RWPE2 (cell line): ENCODE measurements around the gene ATF7.

Source experiments
- ATAC-seq: fragments of 200-7000 bp; cut with Tn5 transposase; 3 replicates; pipeline ENCODE4 v1.9.1; 2021; ENCODE audit warnings: low read depth
- DNase-seq: peaks from one replicate; pipeline ENCODE4 v3.0.0-alpha.2; 2020; ENCODE audit warnings: low spot score
- H3K27ac ChIP-seq: fragments of 450-650 bp; 2 replicates; pipeline ENCODE4 v1.5.1; 2017; ENCODE audit warnings: mild to moderate bottlenecking; ENCODE audit not compliant: poor library complexity, severe bottlenecking
- H3K27me3 ChIP-seq: fragments of 250-450 bp; sonication (Bioruptor Pico); 2 replicates; pipeline ENCODE4 v1.5.1; 2021; ENCODE audit warnings: mild to moderate bottlenecking, moderate library complexity; ENCODE audit not compliant: insufficient read depth, poor library complexity, severe bottlenecking
- H3K36me3 ChIP-seq: fragments of 250-450 bp; sonication (Bioruptor Pico); 2 replicates; pipeline ENCODE4 v1.5.1; 2020; ENCODE audit warnings: low read depth, mild to moderate bottlenecking, moderate library complexity
- H3K4me1 ChIP-seq: fragments of 250-450 bp; sonication (Bioruptor Pico); 2 replicates; pipeline ENCODE4 v1.5.1; 2021; ENCODE audit warnings: mild to moderate bottlenecking, moderate library complexity; ENCODE audit not compliant: insufficient read depth, poor library complexity, severe bottlenecking
- H3K4me3 ChIP-seq: fragments of 250-450 bp; sonication (Bioruptor Pico); 2 replicates; pipeline ENCODE4 v1.5.1; 2021; ENCODE audit warnings: mild to moderate bottlenecking, moderate library complexity; ENCODE audit not compliant: severe bottlenecking
- H3K9me3 ChIP-seq: fragments of 250-450 bp; sonication (Bioruptor Pico); 2 replicates; pipeline ENCODE4 v1.5.1; 2021; ENCODE audit warnings: mild to moderate bottlenecking, moderate library complexity; ENCODE audit not compliant: severe bottlenecking
- TF ChIP-seq, protein P1 (sequence below): fragments of 450-650 bp; IDR thresholded peaks from one replicate; pipeline ENCODE4 v1.5.1; 2017; ENCODE audit warnings: mild to moderate bottlenecking, moderate library complexity; ENCODE audit not compliant: poor library complexity, severe bottlenecking

ATF7 gene

DNA sequence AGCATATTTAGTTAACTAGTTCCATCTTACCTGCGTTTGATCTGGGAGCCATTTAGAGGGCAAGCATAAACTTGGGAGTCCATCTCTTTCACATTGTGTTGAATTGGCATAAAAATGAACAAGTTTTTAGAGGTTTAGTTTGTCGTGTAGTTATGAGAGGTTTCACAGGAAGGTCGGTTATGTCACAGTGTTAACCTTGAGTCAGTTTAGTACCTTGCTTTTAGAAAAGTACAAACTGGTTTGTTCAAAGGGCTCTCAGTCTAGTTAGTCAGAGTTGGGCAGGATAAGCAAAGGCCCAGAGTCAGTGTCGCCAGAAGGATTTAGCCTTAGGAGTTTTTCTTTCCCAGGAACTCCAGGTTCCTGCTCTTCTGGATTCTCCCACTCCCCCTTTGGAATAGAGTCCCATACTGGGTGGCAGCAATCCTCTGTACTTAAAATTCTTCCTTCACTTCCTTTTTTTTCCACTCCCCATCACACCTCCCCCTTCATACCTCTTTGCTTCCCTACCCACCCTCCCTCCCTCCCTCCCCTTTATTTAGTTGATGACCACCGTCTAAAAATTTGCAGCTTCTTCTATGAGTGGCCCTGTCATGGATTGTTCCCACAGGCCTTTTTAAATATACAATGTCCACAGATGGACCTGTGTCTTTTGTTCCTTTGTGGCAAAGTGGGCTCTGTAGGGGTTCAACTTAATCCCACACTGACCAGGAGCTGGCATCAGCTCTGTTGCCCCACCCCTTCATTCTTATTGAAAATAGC is 162.2 kb downstream of the ATF7 start:
- ATAC-seq (no peak; the same call in 2 of the 3 replicates), DNase-seq (no peak)
- H3K4me1 ChIP-seq: peaks cover 22% of the 10 kb centered on the region
- H3K27ac ChIP-seq: no peak overlapping the region
- H3K36me3 ChIP-seq: peaks cover 99% of the 10 kb centered on the region
- TF ChIP-seq, protein P1, sequence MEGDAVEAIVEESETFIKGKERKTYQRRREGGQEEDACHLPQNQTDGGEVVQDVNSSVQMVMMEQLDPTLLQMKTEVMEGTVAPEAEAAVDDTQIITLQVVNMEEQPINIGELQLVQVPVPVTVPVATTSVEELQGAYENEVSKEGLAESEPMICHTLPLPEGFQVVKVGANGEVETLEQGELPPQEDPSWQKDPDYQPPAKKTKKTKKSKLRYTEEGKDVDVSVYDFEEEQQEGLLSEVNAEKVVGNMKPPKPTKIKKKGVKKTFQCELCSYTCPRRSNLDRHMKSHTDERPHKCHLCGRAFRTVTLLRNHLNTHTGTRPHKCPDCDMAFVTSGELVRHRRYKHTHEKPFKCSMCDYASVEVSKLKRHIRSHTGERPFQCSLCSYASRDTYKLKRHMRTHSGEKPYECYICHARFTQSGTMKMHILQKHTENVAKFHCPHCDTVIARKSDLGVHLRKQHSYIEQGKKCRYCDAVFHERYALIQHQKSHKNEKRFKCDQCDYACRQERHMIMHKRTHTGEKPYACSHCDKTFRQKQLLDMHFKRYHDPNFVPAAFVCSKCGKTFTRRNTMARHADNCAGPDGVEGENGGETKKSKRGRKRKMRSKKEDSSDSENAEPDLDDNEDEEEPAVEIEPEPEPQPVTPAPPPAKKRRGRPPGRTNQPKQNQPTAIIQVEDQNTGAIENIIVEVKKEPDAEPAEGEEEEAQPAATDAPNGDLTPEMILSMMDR: no peak
- no peaks in the 10 kb centered on the region for H3K27me3 ChIP-seq
- H3K4me3 ChIP-seq: no peak overlapping the region
- no peaks in the 10 kb centered on the region for H3K9me3 ChIP-seq

DNA sequence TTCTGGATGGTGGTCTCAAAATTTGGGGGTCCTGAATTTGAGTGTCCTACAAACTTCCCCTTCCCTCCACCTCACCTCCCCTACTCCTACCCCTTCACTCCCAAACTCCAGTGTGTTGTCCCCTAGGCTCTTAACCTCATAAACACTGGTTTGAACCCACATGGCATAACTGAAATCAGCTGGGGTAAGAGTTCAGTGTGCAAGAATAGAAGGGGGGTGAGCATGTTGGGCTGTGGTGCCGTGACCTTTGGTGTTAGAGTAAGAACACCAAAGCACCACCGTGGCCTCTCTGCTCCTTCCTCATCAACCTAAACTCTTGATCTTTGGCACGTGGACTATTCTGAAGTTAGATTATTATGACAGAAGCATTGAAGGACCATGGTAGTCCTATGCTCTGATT is 163.2 kb downstream of the ATF7 start:
- peaks cover 22% of the 10 kb centered on the region for H3K4me1 ChIP-seq
- no peak for ATAC-seq
- TF ChIP-seq, protein P1: no peak

DNA sequence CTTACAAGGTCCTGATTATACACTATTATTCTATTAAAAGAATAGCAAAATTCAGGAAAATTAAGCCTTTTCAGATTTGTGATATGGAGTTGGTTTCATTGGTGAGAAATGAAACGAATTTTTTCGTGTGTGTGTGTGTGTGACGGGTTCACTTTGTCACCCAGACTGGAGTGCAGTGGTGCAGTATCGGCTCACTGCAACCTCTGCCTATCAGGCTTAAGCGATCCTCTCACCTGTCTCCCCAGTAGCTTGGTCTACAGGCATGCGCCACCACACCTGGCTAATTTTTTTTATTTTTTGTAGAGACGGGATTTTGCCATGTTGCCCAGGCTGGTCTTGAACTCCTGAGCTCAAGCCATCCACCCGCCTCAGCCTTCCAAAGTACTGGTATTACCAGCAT is 164.6 kb downstream of the ATF7 start:
- Histone ChIP-seq H3K9me3 (no peaks in the 10 kb centered on the region), H3K27ac (no peak overlapping the region), H3K36me3 (peaks cover 99% of the 10 kb centered on the region), H3K4me1 (peaks cover 17% of the 10 kb centered on the region), H3K27me3 (no peaks in the 10 kb centered on the region), H3K4me3 (no peak overlapping the region)
- TF ChIP-seq, protein P1: no peak
- no peak for DNase-seq
- no peak for ATAC-seq

More for the DNA sequence above, 163.2 kb downstream of the ATF7 start:
- DNase-seq: no peak
- no peak overlapping the region for H3K4me3 ChIP-seq
- H3K27ac ChIP-seq: no peak overlapping the region
- H3K36me3 ChIP-seq: peaks cover 99% of the 10 kb centered on the region
- H3K9me3 ChIP-seq: no peaks in the 10 kb centered on the region
- no peaks in the 10 kb centered on the region for H3K27me3 ChIP-seq

DNA sequence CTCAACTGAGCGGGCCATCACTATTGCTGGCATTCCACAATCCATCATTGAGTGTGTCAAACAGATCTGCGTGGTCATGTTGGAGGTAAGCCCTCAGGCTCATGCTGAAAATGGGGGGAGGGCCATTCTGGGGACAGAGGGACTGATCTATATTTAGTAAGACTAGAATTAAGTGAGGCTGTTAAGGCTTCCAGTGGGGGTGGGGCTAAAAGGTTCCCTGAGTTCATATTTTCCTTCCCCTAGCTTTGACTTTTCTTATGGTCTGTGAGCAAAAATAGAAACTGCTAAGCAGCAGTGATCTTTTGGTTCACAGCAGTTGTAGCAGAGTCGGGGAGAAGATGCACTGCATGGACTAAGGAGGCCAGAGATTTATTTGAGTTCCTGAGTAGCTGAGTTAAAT is 165.1 kb downstream of the ATF7 start:
- H3K36me3 ChIP-seq: peaks cover 99% of the 10 kb centered on the region
- peaks cover 11% of the 10 kb centered on the region for H3K4me1 ChIP-seq
- H3K27me3 ChIP-seq: no peaks in the 10 kb centered on the region
- DNase-seq: no peak
- TF ChIP-seq, protein P1: no peak
- H3K4me3 ChIP-seq: no peak overlapping the region
- ATAC-seq: no peak
- no peaks in the 10 kb centered on the region for H3K9me3 ChIP-seq
- H3K27ac ChIP-seq: no peak overlapping the region

DNA sequence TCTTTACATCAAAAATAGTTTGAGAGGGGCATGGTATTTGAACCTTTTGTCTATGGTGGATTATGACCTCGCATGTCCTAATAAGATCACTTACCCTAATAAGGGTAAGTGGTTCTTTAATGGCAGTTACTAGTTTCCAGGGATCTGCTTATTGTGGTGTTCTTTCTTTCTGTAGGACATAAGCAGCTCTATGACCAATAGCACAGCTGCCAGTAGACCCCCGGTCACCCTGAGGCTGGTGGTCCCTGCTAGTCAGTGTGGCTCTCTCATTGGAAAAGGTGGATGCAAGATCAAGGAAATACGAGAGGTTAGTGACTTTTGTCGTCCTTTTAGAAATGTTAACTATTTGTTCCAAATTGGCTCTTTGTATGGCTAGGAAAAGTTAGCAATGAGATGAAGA is 167.1 kb downstream of the ATF7 start:
- DNase-seq (no peak), ATAC-seq (no peak)
- TF ChIP-seq, protein P1: no peak
- no peaks in the 10 kb centered on the region for H3K9me3 ChIP-seq
- H3K36me3 ChIP-seq: peaks cover 100% of the 10 kb centered on the region
- H3K27me3 ChIP-seq: no peaks in the 10 kb centered on the region
- no peak overlapping the region for H3K27ac ChIP-seq
- H3K4me3 ChIP-seq: no peak overlapping the region
- H3K4me1 ChIP-seq: no peaks in the 10 kb centered on the region
